Keratinocyte (primary cell): ENCODE data around the gene DEPDC5. TPM values are rescaled to one million over a fixed set of nuclear protein-coding genes. Genes with fewer than 3 reads are reported as not detected.

Source experiments
- DNase-seq: peaks from one replicate; pipeline ENCODE4 v3.0.0-alpha.2; 2011; ENCODE audit warnings: low read depth, missing footprints, low spot score
- FAIRE-seq: peaks from 2 replicates; lab custom pipeline; 2011; peaks lifted over from hg19 to GRCh38; lab: Jason Lieb, UNC
- H2AFZ ChIP-seq: 2 replicates; pipeline ENCODE4 v1.6.0; 2012; ENCODE audit warnings: low read length, control low read depth, inconsistent platforms; ENCODE audit not compliant: control insufficient read depth
- H3K27ac ChIP-seq: 2 replicates; pipeline ENCODE4 v1.5.1; 2011; ENCODE audit warnings: low read length; ENCODE audit not compliant: control insufficient read depth, insufficient read depth
- H3K27me3 ChIP-seq: 3 replicates; pipeline ENCODE4 v1.6.0; 2011; ENCODE audit warnings: low read length; ENCODE audit not compliant: control insufficient read depth, insufficient read depth; ENCODE audit errors: extremely low read depth
- H3K36me3 ChIP-seq, 2 experiments: 2 replicates in 1 of 2; 3 replicates in 1 of 2; pipeline ENCODE4 v1.5.1; 2011; ENCODE audit warnings: low read length in 2 of 2, mild to moderate bottlenecking in 1 of 2; ENCODE audit not compliant: control insufficient read depth in 2 of 2, insufficient read depth in 2 of 2; ENCODE audit errors: extremely low read depth in 1 of 2
- H3K4me1 ChIP-seq: 3 replicates; pipeline ENCODE4 v1.5.1; 2011; ENCODE audit warnings: low read length; ENCODE audit not compliant: control insufficient read depth, insufficient read depth; ENCODE audit errors: extremely low read depth
- H3K4me2 ChIP-seq: 3 replicates; pipeline ENCODE4 v1.6.0; 2011; ENCODE audit warnings: low read depth, low read length; ENCODE audit not compliant: control insufficient read depth, insufficient read depth; ENCODE audit errors: extremely low read depth
- H3K4me3 ChIP-seq, 3 experiments: fragments of 200-600 bp in 1 of 3; sonication (generic) in 1 of 3; 2 replicates in 2 of 3; 3 replicates in 1 of 3; pipeline ENCODE4 v1.5.1; 2011 to 2016; ENCODE audit warnings: low read length in 3 of 3, mild to moderate bottlenecking in 3 of 3, control low read depth in 2 of 3, inconsistent platforms in 1 of 3, low read depth in 1 of 3, mixed read lengths in 1 of 3, mixed run types in 1 of 3, moderate library complexity in 1 of 3; ENCODE audit not compliant: control insufficient read depth in 2 of 3, insufficient read depth in 2 of 3; ENCODE audit errors: extremely low read depth in 1 of 3
- H3K79me2 ChIP-seq: 2 replicates; pipeline ENCODE4 v1.6.0; 2012; ENCODE audit warnings: low read length; ENCODE audit not compliant: control insufficient read depth, insufficient read depth
- H3K9ac ChIP-seq: 3 replicates; pipeline ENCODE4 v1.6.0; 2011; ENCODE audit warnings: low read length; ENCODE audit not compliant: control insufficient read depth, insufficient read depth; ENCODE audit errors: extremely low read depth
- H3K9me1 ChIP-seq: 3 replicates; pipeline ENCODE4 v1.6.0; 2011; ENCODE audit warnings: low read length; ENCODE audit not compliant: control insufficient read depth, insufficient read depth; ENCODE audit errors: extremely low read depth
- H3K9me3 ChIP-seq: 2 replicates; pipeline ENCODE4 v1.5.1; 2012; ENCODE audit warnings: low read depth, low read length; ENCODE audit not compliant: control insufficient read depth
- H4K20me1 ChIP-seq: 3 replicates; pipeline ENCODE4 v1.6.0; 2011; ENCODE audit warnings: low read length; ENCODE audit not compliant: control insufficient read depth, insufficient read depth; ENCODE audit errors: extremely low read depth
- EZH2 ChIP-seq: IDR thresholded peaks from one replicate; pipeline ENCODE4 v1.6.1; 2012; ENCODE audit warnings: inconsistent platforms, mild to moderate bottlenecking, low read length, moderate library complexity
- dilution Hi-C: fragments of 300-500 bp; cut with MboI; formaldehyde crosslinking; loops from one replicate; pipeline ENCODE4 v1.7.0; 2020; ENCODE audit warnings: low sequenced_read_pairs; ENCODE audit not compliant: extremely low pct_ligation_motif_present
- polyA plus RNA-seq, 5 experiments: library from polyadenylated mRNA; depleted of rRNA in 3 of 5; stranded (reverse) in 3 of 5; stranded (forward) in 1 of 5; unstranded in 1 of 5; fragments of >200 nt; gene quantifications; 1 replicate in 1 of 5; 2 replicates in 3 of 5; 3 replicates in 1 of 5; pipeline versions ENCODE4 v1.2.1 to v1.2.3, GENCODE V29; 2011 to 2012; ENCODE audit warnings: missing spikeins in 2 of 5, low read depth in 1 of 5, low replicate concordance in 1 of 5
- TF ChIP-seq, protein P1 (sequence below), 3 experiments: IDR thresholded peaks in 1 of 3; conservative IDR thresholded peaks in 1 of 3; optimal IDR thresholded peaks in 1 of 3; 2 replicates in 2 of 3; 3 replicates in 1 of 3; pipeline versions ENCODE3 to v1.5.1; 2011; ENCODE audit warnings: low read length in 3 of 3, mild to moderate bottlenecking in 3 of 3, moderate library complexity in 2 of 3, control low read depth in 1 of 3, inconsistent platforms in 1 of 3; ENCODE audit not compliant: insufficient read depth in 2 of 3; ENCODE audit errors: extremely low read depth in 1 of 3

DEPDC5 gene
- polyA plus RNA-seq, 1 donor (not counting 4 experiments of a cell fraction or from before 2014, with no cell fraction given), result 9.7 TPM

DNA sequence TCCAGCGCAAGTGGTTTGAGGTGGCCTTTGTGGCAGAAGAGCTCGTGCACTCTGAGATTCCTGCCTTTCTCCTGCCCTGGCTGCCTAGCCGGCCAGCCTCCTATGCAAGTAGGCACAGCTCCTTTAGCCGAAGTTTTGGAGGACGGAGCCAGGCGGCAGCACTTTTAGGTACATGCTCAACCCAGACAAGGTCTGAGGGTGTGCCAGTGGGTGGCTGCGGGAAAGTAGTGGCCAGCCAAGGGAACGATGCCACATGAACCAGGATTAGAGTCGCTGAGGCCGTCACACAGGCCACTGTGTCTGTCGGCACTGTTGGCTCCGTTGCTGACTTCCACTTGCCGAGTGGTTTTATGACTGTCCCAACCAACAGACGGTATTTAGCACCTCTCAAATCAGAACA is 125.8 kb downstream of the DEPDC5 start:
- no peaks in the 10 kb centered on the region for H3K27me3 ChIP-seq
- H4K20me1 ChIP-seq, result no peaks in the 10 kb centered on the region
- H3K27ac ChIP-seq, result no peak overlapping the region
- dilution Hi-C loops, result no loop called here
- no peak overlapping the region for H3K4me2 ChIP-seq
- FAIRE-seq, result no peak
- no peak overlapping the region for H2AFZ ChIP-seq
- no peaks in the 10 kb centered on the region for H3K79me2 ChIP-seq
- H3K4me3 ChIP-seq, result no peak overlapping the region
- no peaks in the 10 kb centered on the region for H3K9me3 ChIP-seq
- H3K4me1 ChIP-seq, result peaks cover 16% of the 10 kb centered on the region
- no peak for DNase-seq
- H3K9me1 ChIP-seq, result no peaks in the 10 kb centered on the region
- TF ChIP-seq, protein P1, sequence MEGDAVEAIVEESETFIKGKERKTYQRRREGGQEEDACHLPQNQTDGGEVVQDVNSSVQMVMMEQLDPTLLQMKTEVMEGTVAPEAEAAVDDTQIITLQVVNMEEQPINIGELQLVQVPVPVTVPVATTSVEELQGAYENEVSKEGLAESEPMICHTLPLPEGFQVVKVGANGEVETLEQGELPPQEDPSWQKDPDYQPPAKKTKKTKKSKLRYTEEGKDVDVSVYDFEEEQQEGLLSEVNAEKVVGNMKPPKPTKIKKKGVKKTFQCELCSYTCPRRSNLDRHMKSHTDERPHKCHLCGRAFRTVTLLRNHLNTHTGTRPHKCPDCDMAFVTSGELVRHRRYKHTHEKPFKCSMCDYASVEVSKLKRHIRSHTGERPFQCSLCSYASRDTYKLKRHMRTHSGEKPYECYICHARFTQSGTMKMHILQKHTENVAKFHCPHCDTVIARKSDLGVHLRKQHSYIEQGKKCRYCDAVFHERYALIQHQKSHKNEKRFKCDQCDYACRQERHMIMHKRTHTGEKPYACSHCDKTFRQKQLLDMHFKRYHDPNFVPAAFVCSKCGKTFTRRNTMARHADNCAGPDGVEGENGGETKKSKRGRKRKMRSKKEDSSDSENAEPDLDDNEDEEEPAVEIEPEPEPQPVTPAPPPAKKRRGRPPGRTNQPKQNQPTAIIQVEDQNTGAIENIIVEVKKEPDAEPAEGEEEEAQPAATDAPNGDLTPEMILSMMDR (optimal IDR thresholded peaks at IDR 0.05 in 1 of 3, IDR thresholded peaks at IDR 0.05 in 1 of 3, conservative IDR thresholded peaks at IDR 0.05 in 1 of 3; ENCODE audit: extremely low read depth in 1 of 3, insufficient read depth in 2 of 3, low read length in 3 of 3), result no peak
- no peak for TF ChIP-seq EZH2
- H3K36me3 ChIP-seq, result peaks cover 0 to 4% of the 10 kb centered on the region in 2 experiments
- no peak overlapping the region for H3K9ac ChIP-seq

DNA sequence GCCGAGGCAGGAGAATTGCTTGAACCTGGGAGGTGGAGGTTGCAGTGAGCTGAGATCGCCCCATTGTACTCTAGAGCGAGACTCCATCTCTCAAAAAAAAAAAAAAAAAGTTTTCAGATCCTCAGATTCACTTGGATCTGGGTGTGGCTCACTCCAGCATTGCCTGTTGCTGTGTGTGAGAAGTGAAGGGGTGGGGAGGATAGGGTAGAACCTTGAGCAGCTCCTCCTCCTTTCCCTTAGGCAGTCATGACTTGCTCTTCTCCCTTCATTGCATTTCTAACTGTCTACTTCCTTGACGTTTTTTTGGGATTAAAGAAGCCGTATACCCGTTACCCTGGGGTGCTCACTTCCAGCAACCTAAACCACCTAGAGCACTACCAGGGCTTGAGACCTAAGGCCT is 127.4 kb downstream of the DEPDC5 start:
- H3K36me3 ChIP-seq, result no peaks in the 10 kb centered on the region
- no peaks in the 10 kb centered on the region for H3K9me3 ChIP-seq
- H3K79me2 ChIP-seq, result no peaks in the 10 kb centered on the region
- H3K4me1 ChIP-seq, result peaks cover 12% of the 10 kb centered on the region
- no peak overlapping the region for H3K27ac ChIP-seq
- no peak overlapping the region for H2AFZ ChIP-seq
- DNase-seq (no peak), FAIRE-seq (peak; percentile 36)
- TF ChIP-seq, protein P1 (optimal IDR thresholded peaks at IDR 0.05 in 1 of 3, IDR thresholded peaks at IDR 0.05 in 1 of 3, conservative IDR thresholded peaks at IDR 0.05 in 1 of 3; ENCODE audit: extremely low read depth in 1 of 3, insufficient read depth in 2 of 3, low read length in 3 of 3), result no peak
- no peak for TF ChIP-seq EZH2
- no peaks in the 10 kb centered on the region for H3K27me3 ChIP-seq
- H4K20me1 ChIP-seq, result no peaks in the 10 kb centered on the region
- H3K4me3 ChIP-seq, result no peak overlapping the region
- dilution Hi-C loops, result no loop called here
- no peak overlapping the region for H3K9ac ChIP-seq
- no peak overlapping the region for H3K4me2 ChIP-seq
- H3K9me1 ChIP-seq, result no peaks in the 10 kb centered on the region
